GM12878 (cell line): ENCODE data around the gene PDCD7. TPM values are rescaled to one million over a fixed set of nuclear protein-coding genes. Genes with fewer than 3 reads are reported as not detected.

Experiments used
- BMI1 ChIP-seq: fragments of 450-650 bp; IDR thresholded peaks from 2 replicates; pipeline ENCODE4 v1.6.1; 2016; ENCODE audit warnings: mild to moderate bottlenecking, moderate library complexity, borderline replicate concordance
- ETV6 ChIP-seq, 2 experiments: fragments of 450-650 bp in 1 of 2; IDR thresholded peaks in 1 of 2; conservative IDR thresholded peaks in 1 of 2; 2 replicates each; pipeline ENCODE4 v1.6.1; 2014; ENCODE audit warnings: antibody characterized with exemption in 1 of 2, borderline replicate concordance in 1 of 2, low read depth in 1 of 2, mild to moderate bottlenecking in 1 of 2, moderate library complexity in 1 of 2
- FOS ChIP-seq: IDR thresholded peaks from 3 replicates; pipeline ENCODE4 v1.6.1; 2011; ENCODE audit warnings: borderline replicate concordance; ENCODE audit not compliant: insufficient read length; ENCODE audit errors: extremely low read depth
- GATAD2B ChIP-seq: fragments of 450-650 bp; conservative IDR thresholded peaks from 2 replicates; pipeline ENCODE4 v1.6.1; 2017; ENCODE audit warnings: low read depth, mild to moderate bottlenecking, moderate library complexity
- IKZF1 ChIP-seq: fragments of 450-650 bp; conservative IDR thresholded peaks from 2 replicates; pipeline ENCODE4 v1.6.1; 2017; ENCODE audit warnings: antibody characterized with exemption, mild to moderate bottlenecking
- IKZF2 ChIP-seq, 2 experiments: fragments of 450-650 bp; IDR thresholded peaks; 2 replicates each; pipeline ENCODE4 v1.6.1; 2017; ENCODE audit warnings: mild to moderate bottlenecking in 2 of 2, moderate library complexity in 2 of 2
- IRF4 ChIP-seq: IDR thresholded peaks from 2 replicates; pipeline ENCODE4 v1.6.1; 2011; ENCODE audit warnings: low read depth, low read length
- JUNB ChIP-seq: IDR thresholded peaks from 2 replicates; pipeline ENCODE4 v1.6.1; 2016; ENCODE audit warnings: antibody characterized with exemption, mild to moderate bottlenecking
- JUND ChIP-seq: IDR thresholded peaks from 2 replicates; pipeline ENCODE4 v1.6.1; 2012; ENCODE audit warnings: low read depth, mild to moderate bottlenecking, low read length, improper control_type of control experiment, moderate library complexity
- MXI1 ChIP-seq: fragments of 150-350 bp; IDR thresholded peaks from 2 replicates; pipeline ENCODE4 v1.6.1; 2011; ENCODE audit warnings: low read depth, mild to moderate bottlenecking, inconsistent platforms, low read length, improper control_type of control experiment
- PAX5 ChIP-seq: IDR thresholded peaks from 2 replicates; pipeline ENCODE4 v1.6.1; 2011; ENCODE audit warnings: low read depth, low read length, borderline replicate concordance
- SMAD1 ChIP-seq: fragments of 450-650 bp; IDR thresholded peaks from 2 replicates; pipeline ENCODE4 v1.6.1; 2018; ENCODE audit warnings: mild to moderate bottlenecking, low read depth; ENCODE audit not compliant: partially characterized antibody
- SPI1 ChIP-seq: IDR thresholded peaks from 2 replicates; pipeline ENCODE4 v1.6.1; 2011; ENCODE audit warnings: low read depth, mild to moderate bottlenecking, low read length, moderate library complexity, borderline replicate concordance; ENCODE audit not compliant: insufficient read depth
- ZNF207 ChIP-seq: fragments of 450-650 bp; IDR thresholded peaks from 2 replicates; pipeline ENCODE4 v1.6.1; 2014; ENCODE audit warnings: antibody characterized with exemption, mild to moderate bottlenecking, borderline replicate concordance
- polyA plus RNA-seq, 11 experiments: library from polyadenylated mRNA; depleted of rRNA in 4 of 11; unstranded in 6 of 11; stranded (reverse) in 5 of 11; fragments of >200 nt; fragmentation: Nextera tagmentation in 4 of 11; fragmentation: Illumina TruSeq in 1 of 11; extraction: Ambion mirVana in 4 of 11; extraction: Trizol in 1 of 11; gene quantifications; 1 replicate in 1 of 11; 2 replicates in 10 of 11; pipeline versions ENCODE4 v1.2.1 to v1.2.3, GENCODE V29; 2011 to 2016; ENCODE audit warnings: inconsistent platforms in 2 of 11, missing spikeins in 2 of 11, low read depth in 1 of 11
- total RNA-seq, 4 experiments: library from RNA; depleted of rRNA in 3 of 4; stranded (reverse); fragments of >200 nt in 3 of 4; fragmentation: Illumina TruSeq in 1 of 4; extraction: Trizol in 1 of 4; gene quantifications; 2 replicates each; pipeline versions ENCODE4 v1.2.1 to v1.2.3, GENCODE V29; 2013 to 2021
- TF ChIP-seq, protein P1 (sequence below): fragments of 450-650 bp; IDR thresholded peaks from 2 replicates; pipeline ENCODE4 v1.6.1; 2017; ENCODE audit warnings: mild to moderate bottlenecking, moderate library complexity
- TF ChIP-seq, protein P2 (sequence below): fragments of 450-650 bp; IDR thresholded peaks from 2 replicates; pipeline ENCODE4 v1.6.1; 2018; ENCODE audit warnings: mild to moderate bottlenecking, low read depth, moderate library complexity; ENCODE audit not compliant: partially characterized antibody

PDCD7 gene
- total and polyA plus RNA-seq, 10 of the 15 experiments (the other 5 are each of a cell fraction or from before 2014, with no cell fraction given), result 4.2 to 24.2 (median 13.4) TPM

DNA sequence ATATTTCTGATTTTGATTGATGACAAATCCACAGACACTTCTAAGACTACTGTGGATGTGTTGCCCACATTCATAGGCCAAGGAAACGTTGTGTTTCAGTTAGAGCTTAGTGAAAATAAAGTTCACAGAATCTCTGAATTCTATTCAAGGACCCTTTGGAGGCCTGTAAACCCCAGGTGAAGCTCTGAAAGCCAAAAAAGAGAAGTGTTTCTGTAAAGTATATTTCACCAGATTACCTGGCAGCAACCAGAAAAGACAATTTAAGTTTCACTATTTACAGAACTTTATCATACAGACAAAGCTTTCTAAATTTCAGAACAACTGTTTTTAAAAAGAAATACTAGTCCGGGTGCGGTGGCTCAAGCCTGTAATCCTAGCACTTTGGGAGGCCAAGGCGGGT, 48.9 kb upstream of the PDCD7 start (continued):
- TF ChIP-seq, protein P1, sequence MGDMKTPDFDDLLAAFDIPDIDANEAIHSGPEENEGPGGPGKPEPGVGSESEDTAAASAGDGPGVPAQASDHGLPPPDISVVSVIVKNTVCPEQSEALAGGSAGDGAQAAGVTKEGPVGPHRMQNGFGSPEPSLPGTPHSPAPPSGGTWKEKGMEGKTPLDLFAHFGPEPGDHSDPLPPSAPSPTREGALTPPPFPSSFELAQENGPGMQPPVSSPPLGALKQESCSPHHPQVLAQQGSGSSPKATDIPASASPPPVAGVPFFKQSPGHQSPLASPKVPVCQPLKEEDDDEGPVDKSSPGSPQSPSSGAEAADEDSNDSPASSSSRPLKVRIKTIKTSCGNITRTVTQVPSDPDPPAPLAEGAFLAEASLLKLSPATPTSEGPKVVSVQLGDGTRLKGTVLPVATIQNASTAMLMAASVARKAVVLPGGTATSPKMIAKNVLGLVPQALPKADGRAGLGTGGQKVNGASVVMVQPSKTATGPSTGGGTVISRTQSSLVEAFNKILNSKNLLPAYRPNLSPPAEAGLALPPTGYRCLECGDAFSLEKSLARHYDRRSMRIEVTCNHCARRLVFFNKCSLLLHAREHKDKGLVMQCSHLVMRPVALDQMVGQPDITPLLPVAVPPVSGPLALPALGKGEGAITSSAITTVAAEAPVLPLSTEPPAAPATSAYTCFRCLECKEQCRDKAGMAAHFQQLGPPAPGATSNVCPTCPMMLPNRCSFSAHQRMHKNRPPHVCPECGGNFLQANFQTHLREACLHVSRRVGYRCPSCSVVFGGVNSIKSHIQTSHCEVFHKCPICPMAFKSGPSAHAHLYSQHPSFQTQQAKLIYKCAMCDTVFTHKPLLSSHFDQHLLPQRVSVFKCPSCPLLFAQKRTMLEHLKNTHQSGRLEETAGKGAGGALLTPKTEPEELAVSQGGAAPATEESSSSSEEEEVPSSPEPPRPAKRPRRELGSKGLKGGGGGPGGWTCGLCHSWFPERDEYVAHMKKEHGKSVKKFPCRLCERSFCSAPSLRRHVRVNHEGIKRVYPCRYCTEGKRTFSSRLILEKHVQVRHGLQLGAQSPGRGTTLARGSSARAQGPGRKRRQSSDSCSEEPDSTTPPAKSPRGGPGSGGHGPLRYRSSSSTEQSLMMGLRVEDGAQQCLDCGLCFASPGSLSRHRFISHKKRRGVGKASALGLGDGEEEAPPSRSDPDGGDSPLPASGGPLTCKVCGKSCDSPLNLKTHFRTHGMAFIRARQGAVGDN, result no peak
- no peak for TF ChIP-seq IKZF1
- TF ChIP-seq IRF4, result no peak
- TF ChIP-seq SMAD1, result no peak
- no peak for TF ChIP-seq ETV6 (conservative IDR thresholded peaks at IDR 0.05 in 1 of 2, IDR thresholded peaks at IDR 0.05 in 1 of 2; ENCODE audit: borderline replicate concordance in 1 of 2, low read depth in 1 of 2)
- no peak for TF ChIP-seq BMI1
- no peak for TF ChIP-seq FOS
- TF ChIP-seq MXI1, result no peak
- TF ChIP-seq JUND, result no peak
- TF ChIP-seq JUNB, result 0 out of 2 replicates have a peak, but pooled peaks have one; percentile 14
- peak; percentile 65 for TF ChIP-seq SPI1
- TF ChIP-seq PAX5, result no peak
- no peak for TF ChIP-seq GATAD2B
- TF ChIP-seq, protein P2, sequence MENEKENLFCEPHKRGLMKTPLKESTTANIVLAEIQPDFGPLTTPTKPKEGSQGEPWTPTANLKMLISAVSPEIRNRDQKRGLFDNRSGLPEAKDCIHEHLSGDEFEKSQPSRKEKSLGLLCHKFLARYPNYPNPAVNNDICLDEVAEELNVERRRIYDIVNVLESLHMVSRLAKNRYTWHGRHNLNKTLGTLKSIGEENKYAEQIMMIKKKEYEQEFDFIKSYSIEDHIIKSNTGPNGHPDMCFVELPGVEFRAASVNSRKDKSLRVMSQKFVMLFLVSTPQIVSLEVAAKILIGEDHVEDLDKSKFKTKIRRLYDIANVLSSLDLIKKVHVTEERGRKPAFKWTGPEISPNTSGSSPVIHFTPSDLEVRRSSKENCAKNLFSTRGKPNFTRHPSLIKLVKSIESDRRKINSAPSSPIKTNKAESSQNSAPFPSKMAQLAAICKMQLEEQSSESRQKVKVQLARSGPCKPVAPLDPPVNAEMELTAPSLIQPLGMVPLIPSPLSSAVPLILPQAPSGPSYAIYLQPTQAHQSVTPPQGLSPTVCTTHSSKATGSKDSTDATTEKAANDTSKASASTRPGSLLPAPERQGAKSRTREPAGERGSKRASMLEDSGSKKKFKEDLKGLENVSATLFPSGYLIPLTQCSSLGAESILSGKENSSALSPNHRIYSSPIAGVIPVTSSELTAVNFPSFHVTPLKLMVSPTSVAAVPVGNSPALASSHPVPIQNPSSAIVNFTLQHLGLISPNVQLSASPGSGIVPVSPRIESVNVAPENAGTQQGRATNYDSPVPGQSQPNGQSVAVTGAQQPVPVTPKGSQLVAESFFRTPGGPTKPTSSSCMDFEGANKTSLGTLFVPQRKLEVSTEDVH, result no peak
- TF ChIP-seq IKZF2 (IDR thresholded peaks at IDR 0.05), result no peak
- TF ChIP-seq ZNF207, result no peak
- TF ChIP-seq, all 136 proteins: peak for 3
